Jurkat, Clone E6-1 (cell line): Measurements from ENCODE around the gene PDE4D.
A peak's percentile ranks its signal among the peaks of the same experiment; 100 is the strongest.

ENCODE experiments used
- DNase-seq: peaks from one replicate; pipeline ENCODE4 v3.0.0-alpha.2; 2011; ENCODE audit warnings: low read depth, low spot score
- H3K4me3 ChIP-seq: 2 replicates; pipeline ENCODE4 v1.5.1; 2011; ENCODE audit warnings: mild to moderate bottlenecking, low read length, control low read depth, moderate library complexity

The PDE4D gene

DNA sequence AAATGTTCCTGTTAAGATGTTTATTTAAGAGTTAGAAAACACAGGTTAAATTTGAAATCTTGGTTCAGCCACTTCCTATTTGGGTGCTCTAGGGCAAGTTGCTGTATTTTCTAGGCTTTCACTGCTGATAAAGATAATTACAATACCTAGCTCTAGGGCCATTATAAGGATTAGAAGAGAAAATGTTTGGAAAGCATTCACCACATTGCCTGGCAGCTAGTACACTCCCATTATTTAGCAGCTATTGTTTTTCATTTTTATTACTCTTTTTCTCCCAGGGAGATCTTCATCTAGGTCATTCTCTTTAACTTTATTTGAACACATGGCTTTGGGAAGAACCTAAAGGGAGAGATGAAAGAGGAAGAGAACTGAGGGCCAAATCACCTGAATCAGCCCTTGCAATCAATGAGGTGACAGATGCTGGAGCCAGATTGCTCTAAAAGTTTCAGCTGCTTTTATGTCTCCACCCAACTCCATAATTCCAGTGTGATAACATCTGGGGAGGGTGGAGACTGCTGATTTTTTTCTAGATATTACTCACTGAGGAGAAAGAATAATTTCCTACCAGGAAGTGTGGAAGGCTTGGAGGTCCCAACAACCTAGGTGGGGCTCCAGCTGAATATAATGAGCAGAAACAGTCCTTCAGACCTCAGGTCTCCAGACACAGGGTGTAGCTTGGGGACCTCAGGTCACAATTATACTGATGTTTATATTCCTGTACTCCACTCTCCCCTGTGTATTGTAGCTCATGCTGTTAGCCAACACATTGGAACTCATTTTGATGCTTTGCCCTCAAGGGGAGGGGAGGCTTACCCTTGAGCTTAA, 670.6 kb downstream of the PDE4D start:
- DNase-seq, result no peak

DNA sequence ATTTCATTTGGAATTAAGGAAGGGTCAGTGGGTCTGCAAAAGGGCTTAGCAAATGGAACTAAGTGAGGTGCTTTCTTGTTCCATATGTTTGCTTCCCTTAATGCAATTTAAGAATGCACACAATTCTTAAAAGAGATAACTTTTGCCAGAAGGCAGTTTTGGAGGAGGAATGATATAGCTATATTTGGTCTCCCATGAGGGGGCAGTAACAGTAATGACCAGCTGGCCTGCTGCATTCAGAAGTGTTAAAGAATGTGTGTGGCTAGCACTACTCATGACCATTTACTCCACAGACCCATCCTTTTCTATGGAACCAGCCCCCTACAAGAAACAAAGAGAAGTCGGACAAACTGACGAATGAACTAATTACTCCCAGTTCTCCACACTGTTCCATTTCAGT, 671.8 kb downstream of the PDE4D start:
- no peak for DNase-seq
- H3K4me3 ChIP-seq, result no peak overlapping the region

More for the DNA sequence above, 670.6 kb downstream of the PDE4D start:
- no peak overlapping the region for H3K4me3 ChIP-seq

DNA sequence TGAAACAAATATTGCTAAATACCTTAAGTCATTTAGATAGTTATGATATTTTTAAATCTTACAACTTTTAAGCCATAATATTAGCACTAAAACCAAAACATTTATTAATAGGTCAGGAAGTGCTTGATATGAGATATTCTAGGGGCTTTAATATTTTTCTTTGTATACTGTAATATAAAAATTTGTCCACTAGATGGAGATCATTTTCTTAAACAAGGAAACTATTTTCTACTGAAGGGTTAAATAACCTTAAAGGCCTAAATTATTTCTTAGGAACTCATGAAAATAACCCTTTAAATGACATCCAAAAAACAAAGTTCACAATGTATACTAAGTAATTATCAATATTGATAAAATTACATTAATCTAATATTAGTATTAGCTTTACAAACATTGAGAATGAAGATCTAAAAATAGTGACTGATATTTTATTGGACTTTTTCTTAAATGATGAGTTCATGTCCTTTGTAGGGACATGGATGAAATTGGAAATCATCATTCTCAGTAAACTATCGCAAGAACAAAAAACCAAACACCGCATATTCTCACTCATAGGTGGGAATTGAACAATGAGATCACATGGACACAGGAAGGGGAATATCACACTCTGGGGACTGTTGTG, 675.0 kb downstream of the PDE4D start:
- no peak for DNase-seq
- no peak overlapping the region for H3K4me3 ChIP-seq

DNA sequence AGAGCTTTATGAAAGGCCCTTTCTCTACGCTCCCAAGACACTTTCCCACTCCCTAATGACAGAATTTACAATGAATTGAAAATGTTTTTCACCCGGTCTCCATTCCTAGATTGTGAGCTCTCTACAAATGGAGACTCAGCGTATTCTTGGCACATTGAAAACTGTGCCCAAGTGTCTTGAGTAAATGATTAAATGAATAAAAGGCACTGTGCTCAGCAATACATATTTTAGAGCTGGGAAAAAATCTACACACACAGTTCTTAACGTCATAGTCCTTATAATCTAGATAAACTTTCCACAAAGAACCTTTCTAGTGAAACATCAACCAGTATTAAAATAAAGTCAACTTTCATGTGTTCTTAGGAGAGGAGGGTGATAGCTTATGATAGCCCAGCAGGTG, 676.7 kb downstream of the PDE4D start:
- H3K4me3 ChIP-seq, result no peak overlapping the region
- DNase-seq, result no peak

DNA sequence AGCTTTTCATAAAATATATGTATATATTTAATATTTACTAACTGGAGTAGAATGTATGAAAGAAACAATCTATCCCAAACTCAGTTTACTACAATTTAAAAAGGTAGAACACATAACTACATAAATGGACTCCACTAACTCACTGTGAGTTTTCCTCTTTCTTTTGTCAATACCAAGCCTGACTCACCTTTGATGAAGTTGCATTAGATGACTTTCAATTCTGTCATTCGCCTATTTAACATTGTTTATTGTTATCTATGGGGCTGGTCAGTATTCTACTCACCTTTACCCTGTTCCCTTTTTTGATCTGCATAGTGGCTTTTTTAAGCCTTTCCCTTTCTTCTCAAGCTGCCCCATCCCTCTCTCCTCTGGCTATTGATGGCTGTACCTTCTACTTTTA, 680.9 kb downstream of the PDE4D start:
- no peak overlapping the region for H3K4me3 ChIP-seq
- no peak for DNase-seq

DNA sequence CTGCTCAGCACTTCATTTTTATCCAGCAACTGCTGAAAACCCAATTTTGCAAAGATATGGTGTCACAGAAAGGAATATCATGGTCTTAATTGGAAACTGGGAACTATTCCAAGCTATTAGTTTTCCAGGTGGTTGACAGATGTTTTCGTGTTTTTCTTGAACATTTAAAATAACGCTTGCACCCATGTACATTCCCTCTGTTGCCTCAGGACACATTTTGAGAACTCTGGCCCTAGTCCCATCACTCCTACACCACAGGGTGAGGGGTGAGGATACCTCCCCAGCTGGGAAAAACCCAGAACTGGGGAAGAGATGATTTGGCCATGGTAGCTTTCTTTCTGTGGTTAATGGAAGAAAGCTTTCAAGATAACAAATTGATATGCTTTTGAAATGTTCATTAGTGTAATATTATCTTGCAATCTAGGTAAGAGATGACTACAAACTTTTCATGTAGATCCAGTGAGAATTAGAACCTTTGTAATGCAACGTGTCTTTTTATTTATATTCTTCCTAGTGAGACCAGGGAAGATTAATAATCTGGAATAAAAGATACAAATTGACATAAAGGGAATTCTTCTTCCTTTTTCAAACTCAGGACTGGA, 683.7 kb downstream of the PDE4D start:
- no peak overlapping the region for H3K4me3 ChIP-seq
- DNase-seq, result no peak

DNA sequence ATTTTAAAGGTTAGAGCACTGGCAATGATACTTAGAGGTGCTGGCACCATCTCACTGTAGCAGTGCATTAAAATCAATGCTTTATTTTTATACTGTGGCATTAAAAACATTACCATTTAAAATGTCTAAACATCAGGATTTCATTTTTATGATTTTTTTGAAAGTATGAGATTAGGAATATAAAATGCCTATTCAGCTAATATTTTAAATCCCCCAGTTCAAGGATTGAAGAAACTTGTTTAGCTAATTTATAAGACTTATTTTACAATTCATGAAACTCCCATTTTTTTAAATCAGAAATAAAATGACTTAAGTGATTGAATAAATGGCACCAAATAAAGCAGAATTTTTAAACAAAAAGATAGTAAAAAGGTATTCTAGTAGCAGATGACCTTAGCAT, 685.1 kb downstream of the PDE4D start:
- DNase-seq, result no peak
- H3K4me3 ChIP-seq, result no peak overlapping the region

DNA sequence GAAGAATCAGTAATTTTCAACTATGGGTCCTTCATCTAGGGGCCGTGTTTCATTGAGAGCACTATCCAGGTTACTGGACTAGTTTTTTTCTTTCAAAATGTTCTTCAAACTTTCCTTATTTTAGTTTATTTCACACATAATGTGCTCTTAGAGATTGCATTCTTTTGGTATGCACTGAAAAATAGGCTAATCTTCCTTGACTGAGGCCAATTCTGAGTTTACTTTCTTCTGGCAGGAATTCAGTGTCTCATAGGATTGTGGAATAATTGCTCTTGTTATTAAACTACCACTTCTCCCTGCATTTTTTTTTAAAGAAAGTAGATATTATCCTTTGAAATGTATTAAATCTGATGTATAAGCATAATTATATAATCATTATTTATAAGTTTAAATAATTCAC, 686.1 kb downstream of the PDE4D start:
- DNase-seq, result no peak
- H3K4me3 ChIP-seq, result no peak overlapping the region

DNA sequence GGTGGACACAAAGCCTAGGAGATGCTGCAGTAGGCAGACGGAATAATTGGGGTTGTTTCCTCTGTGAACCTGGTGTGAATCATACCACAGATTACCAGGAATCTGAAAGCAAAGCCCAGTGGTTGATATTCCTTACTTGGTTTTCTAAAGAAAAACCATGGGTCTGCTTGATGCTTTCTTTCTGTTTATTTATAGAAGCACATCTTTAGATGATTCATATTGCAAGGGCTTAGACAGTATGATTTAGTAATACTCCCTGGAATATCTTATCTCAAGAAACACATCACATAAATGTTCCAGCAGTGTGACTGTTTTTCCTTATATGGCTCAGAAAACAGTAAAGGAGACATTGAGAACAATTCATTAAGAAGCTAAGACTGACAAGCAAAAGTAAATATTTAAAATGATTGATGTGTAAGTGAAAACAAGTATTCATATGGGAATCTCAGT, 687.4 kb downstream of the PDE4D start:
- no peak for DNase-seq
- no peak overlapping the region for H3K4me3 ChIP-seq

DNA sequence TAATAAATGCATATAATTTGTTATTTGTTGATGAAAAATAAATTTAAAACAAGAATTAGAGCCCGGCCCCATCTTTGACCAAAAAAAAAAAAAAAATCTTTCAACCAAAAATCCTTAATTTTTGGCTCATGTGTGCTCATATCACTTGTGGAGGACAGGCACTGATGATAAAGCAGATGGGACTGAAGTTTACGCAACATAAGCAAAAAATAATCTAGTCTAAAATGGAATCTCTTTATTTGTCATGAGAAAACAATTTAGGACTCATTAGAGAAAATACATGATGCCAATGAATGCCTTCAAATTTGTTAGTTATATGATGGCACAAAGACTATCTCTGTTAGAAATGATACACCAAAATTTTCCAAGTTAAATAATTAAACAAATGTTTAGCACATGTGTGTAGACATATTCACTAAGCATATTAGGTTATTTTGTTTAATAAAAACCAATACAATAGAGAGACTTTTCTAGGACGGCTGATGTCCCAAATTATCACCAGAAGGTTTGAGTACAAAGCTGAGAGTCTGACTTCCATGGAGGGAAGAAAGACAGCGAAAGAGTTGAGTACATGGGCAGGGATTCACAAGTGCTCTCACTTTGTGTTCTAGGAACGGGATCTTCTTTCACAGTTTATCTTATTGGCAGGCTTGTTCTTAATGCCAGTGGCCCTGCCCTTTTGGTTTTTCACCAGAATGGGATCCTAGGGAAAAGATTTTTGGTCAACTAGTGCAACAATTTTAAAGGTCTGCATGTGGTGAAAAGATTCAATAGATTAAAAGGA, 689.2 kb downstream of the PDE4D start:
- H3K4me3 ChIP-seq, result no peak overlapping the region

DNA sequence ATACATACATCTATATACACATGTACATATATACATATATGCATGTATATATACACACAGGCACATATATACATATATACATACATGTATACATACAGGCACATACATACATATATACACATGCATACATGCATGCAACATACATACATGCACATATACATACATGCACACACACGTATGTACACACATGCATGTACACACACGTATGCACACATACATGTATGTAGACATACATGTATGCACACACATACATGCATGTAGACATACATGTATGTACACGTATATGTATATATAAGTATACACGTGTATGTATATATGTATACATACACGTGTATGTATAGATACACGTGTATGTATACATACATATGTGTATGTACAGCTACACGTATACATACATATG, 693.7 kb downstream of the PDE4D start:
- no peak overlapping the region for H3K4me3 ChIP-seq
- DNase-seq, result no peak

More for the DNA sequence above, 689.2 kb downstream of the PDE4D start:
- no peak for DNase-seq

DNA sequence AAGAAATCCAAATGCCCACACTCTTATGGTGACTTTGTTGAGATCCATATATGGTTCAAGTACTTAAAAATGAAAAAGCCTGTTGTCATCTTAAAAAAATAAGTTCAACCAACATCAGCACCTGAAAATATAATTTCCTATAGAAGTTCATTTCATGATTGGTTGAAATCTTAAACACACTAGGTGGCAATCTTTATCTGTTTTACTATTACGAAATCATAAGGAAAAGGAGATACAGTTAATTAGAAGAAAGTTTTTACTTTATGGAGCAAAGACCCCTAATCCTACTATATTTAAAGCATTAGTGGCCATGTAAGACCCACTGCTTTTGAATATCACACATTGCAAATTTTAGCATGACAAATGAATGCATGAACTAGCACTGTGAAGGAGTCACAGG, 694.7 kb downstream of the PDE4D start:
- DNase-seq, result no peak
- H3K4me3 ChIP-seq, result no peak overlapping the region

DNA sequence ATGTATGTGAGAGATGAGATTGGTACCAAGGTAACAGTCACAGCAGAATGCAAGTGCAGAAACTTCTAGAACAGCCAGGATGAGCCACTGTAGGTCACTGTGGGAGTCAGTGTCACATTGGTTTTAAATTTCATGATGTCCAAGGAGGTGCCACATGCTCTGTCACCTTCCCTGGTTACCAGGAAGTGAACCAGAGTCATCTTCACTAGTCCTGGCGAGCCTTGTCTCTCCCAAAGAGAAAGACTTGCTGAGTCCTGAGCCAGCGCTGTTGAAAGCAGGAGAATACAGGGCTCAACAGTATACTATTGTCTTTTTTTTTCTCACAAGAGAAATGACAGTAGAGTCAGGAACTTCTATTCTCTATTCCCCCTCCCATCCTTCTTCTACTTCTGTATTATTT, 695.2 kb downstream of the PDE4D start:
- H3K4me3 ChIP-seq, result no peak overlapping the region
- DNase-seq, result no peak

DNA sequence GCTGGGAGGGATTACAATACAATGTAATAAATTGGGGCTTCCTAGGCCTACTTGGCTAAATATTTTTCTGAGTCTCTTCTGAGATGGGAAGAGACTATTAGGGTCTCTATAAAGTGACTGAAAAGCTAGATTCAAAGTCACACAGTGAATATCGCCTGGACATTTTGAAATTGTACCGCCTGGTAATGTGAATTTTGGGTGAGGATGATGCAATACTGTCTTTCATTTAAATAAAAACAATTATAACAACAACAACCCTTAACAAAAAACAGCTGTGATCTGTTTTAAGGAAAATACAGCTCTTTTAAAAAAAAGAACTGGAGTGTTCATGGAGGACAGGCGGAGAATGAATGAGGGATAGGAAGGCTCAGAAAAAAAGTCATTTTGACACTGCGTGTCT, 695.6 kb downstream of the PDE4D start:
- H3K4me3 ChIP-seq, result no peak overlapping the region
- DNase-seq, result no peak

DNA sequence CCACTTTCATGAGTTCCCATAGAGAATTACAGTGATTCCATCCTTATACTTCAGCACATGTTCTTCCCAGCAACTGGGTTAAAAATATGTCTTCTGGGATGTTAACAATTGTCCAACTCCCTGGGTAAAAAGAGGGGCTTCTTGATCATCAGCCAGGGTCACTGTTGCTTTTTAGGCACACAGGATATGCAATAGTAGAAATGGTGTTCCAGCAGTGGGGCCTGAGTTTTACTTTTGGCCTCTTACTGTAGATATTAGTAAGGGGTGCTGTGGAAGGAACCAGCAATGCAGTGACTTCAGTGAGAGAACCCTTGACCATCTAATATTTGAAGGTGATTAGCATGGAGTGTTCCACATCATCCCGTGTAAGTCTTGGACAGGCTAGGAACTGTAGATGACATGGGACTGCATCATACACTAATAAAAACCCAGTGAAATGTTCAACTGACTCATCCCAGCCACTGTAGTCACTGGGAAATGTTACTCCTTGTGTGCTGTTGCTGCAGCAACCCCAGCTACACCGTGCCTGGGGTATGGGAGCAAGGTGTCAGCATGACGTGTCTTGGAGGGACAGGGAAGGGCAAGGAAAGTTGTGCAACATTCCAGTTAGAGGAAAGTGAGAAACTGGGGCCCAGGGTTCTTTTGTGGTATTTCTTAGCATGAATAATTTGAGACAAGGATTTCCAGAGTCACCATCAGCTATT, 699.8 kb downstream of the PDE4D start:
- DNase-seq, result no peak
- H3K4me3 ChIP-seq, result no peak overlapping the region

DNA sequence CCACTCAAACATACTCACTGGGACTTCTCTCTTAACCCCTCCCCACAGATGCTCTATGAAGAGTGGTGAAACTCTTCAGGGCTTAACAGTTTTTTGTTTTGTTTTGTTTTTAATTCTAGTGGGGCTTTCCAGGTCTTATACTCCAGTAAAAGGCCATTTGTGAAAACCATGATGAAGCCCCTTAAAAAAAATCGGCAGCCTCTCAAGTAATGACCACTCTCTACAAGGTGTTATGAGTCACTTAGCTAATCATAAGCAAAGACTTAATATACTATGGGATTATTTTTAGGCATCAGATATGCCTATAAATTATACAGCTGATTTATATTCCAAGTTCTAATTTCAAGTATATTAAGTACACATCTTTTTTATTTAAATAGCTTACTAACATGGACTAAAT, 702.8 kb downstream of the PDE4D start:
- DNase-seq, result no peak
- no peak overlapping the region for H3K4me3 ChIP-seq

DNA sequence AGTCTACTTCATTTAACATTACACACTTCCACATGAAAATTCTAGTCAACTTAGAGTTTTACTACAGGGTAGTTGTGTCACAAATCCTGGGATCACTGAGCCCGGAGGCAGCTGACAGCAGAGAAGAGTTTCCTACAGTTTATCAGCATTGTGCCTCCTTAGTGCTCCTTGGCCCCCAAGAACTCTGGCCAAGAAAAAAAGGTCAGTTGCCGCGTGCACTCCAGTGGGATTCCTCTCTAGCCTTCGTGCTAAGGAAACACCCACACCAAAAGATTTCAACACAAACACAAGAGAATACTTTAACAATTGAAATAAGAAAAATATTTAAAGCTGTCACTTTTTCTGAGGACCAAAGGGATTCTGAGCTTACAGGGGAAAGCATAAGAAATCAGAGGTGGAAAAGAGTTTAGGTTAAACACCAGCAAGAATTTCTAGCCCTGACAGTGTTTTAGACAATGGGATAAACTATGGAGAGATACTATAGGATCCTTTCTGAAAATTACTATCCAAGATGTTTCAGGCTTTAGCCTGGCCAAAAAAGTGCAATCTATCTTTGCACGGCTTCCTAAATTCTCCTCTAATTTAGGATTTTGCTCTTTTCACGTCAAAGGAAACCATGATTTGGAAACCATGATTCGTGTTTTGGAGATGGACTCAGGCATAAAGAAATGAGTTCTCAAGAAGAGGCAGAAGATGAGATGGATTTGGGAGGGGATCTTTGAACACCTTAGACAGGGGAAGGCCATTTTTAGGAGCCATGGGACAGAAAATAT, 703.9 kb downstream of the PDE4D start:
- no peak overlapping the region for H3K4me3 ChIP-seq
- no peak for DNase-seq

DNA sequence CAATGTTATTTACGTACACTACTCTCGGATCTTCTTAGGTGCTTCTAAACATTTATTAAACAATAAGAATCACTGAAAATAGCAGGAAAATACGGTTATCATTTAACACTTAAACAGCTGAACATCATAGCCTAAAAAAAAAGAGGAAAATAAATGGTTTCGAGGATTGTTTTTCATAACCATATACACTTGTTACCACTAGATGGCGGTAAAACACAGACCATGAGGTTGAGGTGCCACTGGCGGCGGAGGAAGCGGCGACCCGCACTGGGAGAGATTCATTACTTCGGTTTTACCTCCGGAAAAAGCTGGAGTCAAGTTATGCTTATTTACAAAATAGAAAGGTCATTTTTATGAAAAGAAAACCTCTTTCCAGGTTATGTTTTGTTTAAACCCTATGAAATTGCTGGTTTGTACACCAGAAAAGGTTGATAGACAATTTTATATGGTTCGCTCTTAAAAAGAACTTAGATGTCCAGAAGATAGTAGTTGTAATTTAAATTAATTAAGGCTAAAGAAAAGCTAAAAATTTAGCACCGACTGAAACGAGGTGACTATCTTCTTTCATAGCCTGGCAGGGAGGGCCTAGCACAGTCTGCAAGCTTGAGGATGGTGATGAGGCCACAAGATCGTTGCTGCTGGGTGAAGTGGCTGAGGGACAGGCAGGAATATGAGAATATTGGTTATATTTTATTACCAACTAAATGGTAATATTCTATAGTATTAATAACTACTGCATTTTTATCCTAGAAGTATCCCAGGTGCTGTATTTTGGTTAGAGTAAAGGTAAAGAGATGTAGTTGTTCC, 704.9 kb downstream of the PDE4D start:
- peak; percentile 55 for DNase-seq
- no peak overlapping the region for H3K4me3 ChIP-seq
